ENCODE results near the gene CFAP45. TPM values are rescaled to one million over a fixed set of nuclear protein-coding genes. Genes with fewer than 3 reads are reported as not detected.

The CFAP45 gene
- total and polyA plus RNA-seq, 2 of the 8 experiments (the other 6 are each of a cell fraction or from before 2014, with no cell fraction given): 0.05 TPM; not detected in 1

- TF ChIP-seq CHD7 (IDR thresholded peaks at IDR 0.05; ENCODE audit: insufficient replicate concordance, low read length) (no peak), SP4 (IDR thresholded peaks at IDR 0.05; ENCODE audit: low read length) (no peak), EGR1 (IDR thresholded peaks at IDR 0.05; ENCODE audit: borderline replicate concordance, low read depth, low read length) (no peak), CHD2 (IDR thresholded peaks at IDR 0.05; ENCODE audit: low read length) (no peak), RFX5 (IDR thresholded peaks at IDR 0.05; ENCODE audit: borderline replicate concordance, low read depth, low read length) (no peak), JUND (IDR thresholded peaks at IDR 0.05; ENCODE audit: low read length) (no peak), HDAC6 (IDR thresholded peaks at IDR 0.05; ENCODE audit: low read depth, low read length) (no peak), SP1 (IDR thresholded peaks at IDR 0.05; ENCODE audit: low read depth, low read length) (no peak), EZH2 (IDR thresholded peaks at IDR 0.05; ENCODE audit: low read depth, low read length, severe bottlenecking) (no peak), YY1 (IDR thresholded peaks at IDR 0.05; ENCODE audit: low read depth, low read length) (no peak)
Observed at GRCh38 chr1:159930634-159931033, 30.7 kb upstream of the CFAP45 start (continued).

Data from H1 (cell line).